HUDEP-2 (cell line): ENCODE data around the gene CDH16.
A peak's percentile ranks its signal among the peaks of the same experiment; 100 is the strongest.
"Not testable (repeated sequence)": the region's sequence is repeated elsewhere in the genome, so short reads cannot be mapped to it uniquely, and the experiment has no call there.

Experiments
- DNase-seq, 76 experiments: peaks; one replicate each; lab custom pipeline; 2025; ENCODE audit not compliant: unreplicated experiment in 76 of 76; lab: John Stamatoyannopoulos, UW

CDH16 gene

GRCh38 chr16:66948134-66948836 is 29.6 kb upstream of the CDH16 start:
- no peak for DNase-seq

- DNase-seq, result peak in 69 of 76 experiments; percentile 11 to 86 (median 64)
These were observed 28.8 kb upstream of the CDH16 start for GRCh38 chr16:66947302-66948065.

- no peak for DNase-seq
These were observed 28.3 kb upstream of the CDH16 start for GRCh38 chr16:66946974-66947301.

GRCh38 chr16:66946541-66946940 is 27.9 kb upstream of the CDH16 start:
- no peak for DNase-seq

GRCh38 chr16:66945939-66946338 is 27.3 kb upstream of the CDH16 start:
- DNase-seq, result no peak

DNA sequence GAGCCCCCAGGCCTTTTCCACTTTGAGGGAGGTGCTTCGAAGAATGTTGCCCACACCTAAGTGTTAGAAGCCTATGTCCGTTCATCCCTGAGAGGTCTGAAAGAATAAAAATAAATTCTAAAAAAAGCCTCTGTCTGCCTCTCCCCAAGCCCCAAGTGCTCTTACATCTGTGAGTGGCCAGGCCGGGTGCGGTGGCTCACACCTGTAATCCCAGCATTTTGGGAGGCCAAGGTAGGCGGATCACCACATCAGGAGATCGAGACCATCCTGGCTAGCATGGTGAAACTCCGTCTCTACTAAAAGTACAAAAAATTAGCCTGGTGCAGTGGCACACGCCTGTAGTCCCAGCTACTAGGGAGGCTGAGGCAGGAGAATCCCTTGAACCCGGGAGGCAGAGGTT is 26.3 kb upstream of the CDH16 start:
- not testable (repeated sequence) for DNase-seq

DNA sequence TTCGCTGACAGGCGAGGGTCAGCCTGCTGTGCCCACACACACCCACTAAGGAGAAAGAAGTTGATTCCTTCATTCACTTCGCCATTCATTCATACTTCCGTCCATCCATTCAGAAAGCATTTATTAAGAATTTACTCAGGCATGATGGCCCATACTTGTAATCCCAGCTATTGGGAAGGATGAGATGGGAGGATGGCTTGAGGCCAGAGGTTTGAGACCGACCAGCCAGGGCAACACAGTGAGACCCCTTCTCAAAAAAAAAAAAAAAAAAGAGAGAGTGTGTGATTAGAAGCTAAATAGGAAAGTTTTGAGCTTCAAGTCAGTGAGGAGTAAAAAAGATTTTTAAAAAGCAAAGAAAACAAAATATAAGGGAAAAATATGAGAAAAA is 25.4 kb upstream of the CDH16 start:
- DNase-seq, result no peak

- no peak for DNase-seq
These were observed 24.9 kb upstream of the CDH16 start for GRCh38 chr16:66943426-66944053.

DNA sequence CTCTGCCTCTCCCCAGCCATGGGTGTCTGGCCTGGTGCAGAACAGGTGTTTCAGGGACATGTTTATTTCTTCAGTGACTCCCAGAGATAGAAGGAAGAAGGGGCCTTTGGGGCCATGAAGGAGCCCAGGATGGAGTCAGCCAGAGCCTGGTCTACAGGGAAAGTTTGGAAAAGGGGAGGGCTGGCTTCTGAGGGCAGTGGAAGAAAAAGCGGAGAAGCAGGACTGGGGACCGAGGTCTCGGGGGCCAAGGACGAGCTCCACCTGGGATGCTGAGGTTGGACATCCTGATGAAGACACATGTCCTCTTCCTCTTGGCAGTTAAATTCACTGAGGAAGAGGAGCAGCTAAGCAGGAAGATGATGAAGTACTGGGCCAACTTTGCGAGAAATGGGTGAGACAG is 24.3 kb upstream of the CDH16 start:
- no peak for DNase-seq

- no peak for DNase-seq
These were observed 21.6 kb upstream of the CDH16 start for GRCh38 chr16:66940236-66940635.

GRCh38 chr16:66939366-66939765 is 20.7 kb upstream of the CDH16 start:
- DNase-seq, result no peak

DNA sequence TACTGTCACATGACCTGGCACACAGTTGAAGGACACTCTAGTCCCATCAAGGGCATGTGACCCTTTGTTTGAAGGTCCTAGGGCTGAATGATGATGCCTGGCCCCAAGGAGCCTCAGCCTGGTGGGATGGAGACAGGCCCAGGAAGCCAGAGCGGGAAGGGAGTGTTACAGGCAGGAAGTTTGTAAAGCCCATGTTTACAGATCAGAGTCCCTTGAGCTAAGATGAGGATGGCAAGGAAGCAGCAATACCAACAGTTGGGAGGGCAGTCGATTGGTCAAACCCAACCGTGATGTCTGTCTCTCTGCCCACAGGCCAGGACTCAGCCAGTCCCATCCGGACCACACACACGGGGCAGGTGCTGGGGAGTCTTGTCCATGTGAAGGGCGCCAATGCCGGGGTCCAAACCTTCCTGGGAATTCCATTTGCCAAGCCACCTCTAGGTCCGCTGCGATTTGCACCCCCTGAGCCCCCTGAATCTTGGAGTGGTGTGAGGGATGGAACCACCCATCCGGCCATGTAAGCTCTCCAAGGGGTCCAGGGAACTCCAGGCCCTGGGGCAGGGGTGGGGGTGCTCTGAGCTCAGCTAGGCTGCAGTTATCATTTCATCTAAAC is 19.1 kb upstream of the CDH16 start:
- no peak for DNase-seq

DNA sequence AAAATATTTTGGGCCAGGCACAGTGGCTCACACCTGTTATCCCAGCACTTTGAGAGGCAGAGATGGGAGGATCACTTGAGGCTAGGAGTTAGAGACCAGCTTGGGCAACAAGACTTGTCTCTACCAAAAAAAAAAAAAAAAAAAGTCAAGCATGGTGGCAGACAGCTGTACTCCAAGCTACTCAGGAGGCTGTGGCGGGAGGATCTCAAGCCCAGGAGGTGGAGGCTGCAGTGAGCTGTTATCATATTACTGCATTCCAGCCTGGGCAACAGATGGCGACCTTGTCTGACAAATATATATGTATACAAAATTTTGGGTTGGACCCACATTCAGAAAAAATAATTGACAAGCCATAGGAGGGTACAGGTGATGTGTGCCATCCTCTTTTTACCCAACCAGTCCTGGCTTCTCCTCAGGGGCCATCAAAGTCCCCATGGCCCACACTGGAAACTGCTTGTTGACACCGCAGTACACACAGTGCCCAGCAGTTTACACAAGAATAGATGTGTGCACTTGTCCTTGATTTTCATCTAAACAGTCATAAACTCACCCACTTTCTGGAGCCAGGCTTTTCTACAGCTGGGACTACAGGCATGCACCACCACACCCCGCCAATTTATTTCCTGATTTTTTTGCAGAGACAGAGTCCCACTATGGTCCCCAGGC is 18.3 kb upstream of the CDH16 start:
- peak in 16 of 76 experiments; percentile 4 to 34 (median 16) for DNase-seq

GRCh38 chr16:66936462-66936861 is 17.8 kb upstream of the CDH16 start:
- no peak for DNase-seq

- DNase-seq, result peak in 2 of 76 experiments; percentile 17
These were observed 16.8 kb upstream of the CDH16 start, which contains the start of gene CES2 for GRCh38 chr16:66935314-66936011. TSS of gene CES2 (plus strand) at chr16:66935516. CDS start at chr16:66935636, 120 bp downstream.

GRCh38 chr16:66934839-66935313 is 16.2 kb upstream of the CDH16 start:
- DNase-seq, result not testable (repeated sequence)

DNA sequence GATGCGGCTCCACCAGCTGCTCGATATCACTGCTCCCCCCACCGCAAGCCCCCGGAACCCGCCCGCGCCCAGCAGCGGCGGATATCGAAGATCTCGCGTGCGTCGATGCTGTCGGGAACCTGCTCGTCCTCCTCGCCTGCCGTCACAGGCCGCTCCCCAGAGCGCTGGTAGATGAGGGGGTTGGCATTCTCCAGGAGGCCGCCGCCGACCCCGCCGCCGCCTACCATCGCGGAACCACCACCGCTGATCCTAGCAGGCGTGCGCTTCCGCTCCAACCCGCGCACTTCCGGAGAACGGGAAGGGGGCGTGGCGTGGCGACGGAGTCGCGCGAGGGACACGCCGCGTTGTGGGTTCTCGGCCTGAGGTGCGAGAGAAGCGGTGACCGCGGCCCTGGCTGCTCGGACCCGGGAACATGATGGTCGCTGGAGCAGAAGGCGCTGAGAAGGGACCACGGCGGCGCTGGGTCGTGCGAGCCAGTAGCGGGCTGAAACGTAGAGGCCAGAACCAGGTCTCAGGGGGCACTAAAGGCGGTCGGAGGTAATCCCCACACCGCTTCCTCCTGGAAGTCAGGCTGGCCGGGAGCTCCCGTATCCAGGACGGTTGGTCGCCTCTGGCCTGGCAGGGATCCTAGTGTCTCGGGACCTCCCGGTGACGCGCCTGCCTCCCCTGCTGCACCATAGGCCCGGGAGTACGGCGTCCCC is 15.6 kb upstream of the CDH16 start, which contains the start of gene CIAO2B:
Gene CIAO2B, minus strand, starts transcription at position 265 of the 701 bp plus-strand sequence. Its CDS starts 38 bp downstream, at position 227.
- DNase-seq, result peak in 71 of 76 experiments; percentile 25 to 85 (median 68)

DNA sequence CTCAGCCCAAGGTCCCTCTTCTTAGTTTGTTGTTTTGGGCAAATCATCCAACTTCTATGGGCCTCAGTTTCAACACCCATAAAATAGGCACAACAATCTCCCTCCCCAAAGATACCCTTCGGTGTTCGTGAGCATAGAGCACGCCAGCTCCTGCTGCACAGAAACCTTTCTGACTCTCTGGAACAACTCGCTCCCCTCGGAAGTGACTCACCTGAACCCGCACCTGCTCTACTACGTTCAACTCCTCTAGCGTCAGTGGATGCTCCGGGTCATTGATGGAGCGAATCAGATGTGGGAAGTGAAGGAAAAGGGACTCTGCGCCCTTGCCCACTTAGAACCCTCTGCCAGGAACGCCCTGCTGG is 15.1 kb upstream of the CDH16 start:
- DNase-seq, result no peak

GRCh38 chr16:66932076-66932475 is 13.4 kb upstream of the CDH16 start:
- DNase-seq, result peak in 8 of 76 experiments; percentile 6 to 33 (median 18)
